Mammary epithelial cell (primary cell): Measurements from ENCODE around the gene PRM1.

Experiments used
- CTCF ChIP-seq, 2 donors: IDR thresholded peaks in 1 of 2; conservative IDR thresholded peaks in 1 of 2; 2 replicates each; pipeline ENCODE4 v1.5.1; 2011 to 2012; ENCODE audit warnings: inconsistent platforms in 2 of 2, low read length in 2 of 2, mild to moderate bottlenecking in 2 of 2, control low read depth in 1 of 2, low read depth in 1 of 2; ENCODE audit not compliant: insufficient read depth in 1 of 2; ENCODE audit errors: extremely low read depth in 1 of 2
- EZH2 ChIP-seq: IDR thresholded peaks from 2 replicates; pipeline ENCODE4 v1.6.1; 2012; ENCODE audit warnings: low read length, inconsistent platforms, borderline replicate concordance

- TF ChIP-seq CTCF (conservative IDR thresholded peaks at IDR 0.05 in 1 of 2, IDR thresholded peaks at IDR 0.05 in 1 of 2; ENCODE audit: extremely low read depth in 1 of 2, insufficient read depth in 1 of 2, low read depth in 1 of 2, low read length in 2 of 2): no peak
- no peak for TF ChIP-seq EZH2
Observed at GRCh38 chr16:11313493-11314308, 32.6 kb upstream of the PRM1 start.
